HepG2 (cell line): ENCODE measurements around the gene RBM15B. TPM values are rescaled to one million over a fixed set of nuclear protein-coding genes. Genes with fewer than 3 reads are reported as not detected.

Experiments used
- E2F1 ChIP-seq: sonication (generic); formaldehyde crosslinking; IDR thresholded peaks from 2 replicates; pipeline ENCODE4 v1.5.0; 2020; ENCODE audit warnings: missing genetic modification reagents
- HDAC1 ChIP-seq: sonication (generic); formaldehyde crosslinking; IDR thresholded peaks from 2 replicates; pipeline ENCODE4 v1.5.1; 2020; ENCODE audit warnings: mild to moderate bottlenecking, missing genetic modification reagents
- NCOA2 ChIP-seq: sonication (generic); formaldehyde crosslinking; IDR thresholded peaks from 2 replicates; pipeline ENCODE4 v1.8.0; 2022; ENCODE audit warnings: inconsistent platforms
- RERE ChIP-seq: IDR thresholded peaks from 2 replicates; pipeline ENCODE4 v1.6.1; 2016; ENCODE audit warnings: low read depth, missing genetic modification reagents, missing compliant biosample characterization
- SOX13 ChIP-seq, 3 experiments: fragments of 450-650 bp in 1 of 3; sonication (generic) in 1 of 3; formaldehyde crosslinking in 1 of 3; IDR thresholded peaks in 2 of 3; conservative IDR thresholded peaks in 1 of 3; 2 replicates each; pipeline versions ENCODE4 v1.5.0 to v1.6.1; 2016 to 2020; ENCODE audit warnings: antibody characterized with exemption in 1 of 3, mild to moderate bottlenecking in 1 of 3, missing compliant biosample characterization in 1 of 3, missing genetic modification reagents in 1 of 3, moderate library complexity in 1 of 3
- SRF ChIP-seq: IDR thresholded peaks from 2 replicates; pipeline ENCODE4 v1.6.1; 2011; ENCODE audit warnings: mild to moderate bottlenecking, low read depth, low read length, moderate library complexity
- TEAD3 ChIP-seq: optimal IDR thresholded peaks from 2 replicates; pipeline ENCODE3; 2016; ENCODE audit warnings: borderline replicate concordance
- THYN1 ChIP-seq: sonication (generic); formaldehyde crosslinking; IDR thresholded peaks from 2 replicates; pipeline ENCODE4 v1.8.1; 2023; ENCODE audit warnings: low read depth, mild to moderate bottlenecking, moderate library complexity, missing genetic modification reagents, borderline replicate concordance
- ZKSCAN8 ChIP-seq: IDR thresholded peaks from 2 replicates; pipeline ENCODE4 v1.6.1; 2016; ENCODE audit warnings: borderline replicate concordance, missing genetic modification reagents, missing compliant biosample characterization
- ZNF121 ChIP-seq: sonication (generic); formaldehyde crosslinking; IDR thresholded peaks from 2 replicates; pipeline ENCODE4 v1.5.0; 2020; ENCODE audit warnings: mild to moderate bottlenecking, missing genetic modification reagents
- ZNF234 ChIP-seq: sonication (generic); formaldehyde crosslinking; conservative IDR thresholded peaks from 2 replicates; pipeline ENCODE4 v1.5.1; 2020; ENCODE audit warnings: mild to moderate bottlenecking, missing genetic modification reagents
- ZNF503 ChIP-seq: sonication (generic); formaldehyde crosslinking; IDR thresholded peaks from 2 replicates; pipeline ENCODE4 v1.4.0; 2020; ENCODE audit warnings: missing genetic modification reagents
- ZNF709 ChIP-seq: sonication (generic); formaldehyde crosslinking; IDR thresholded peaks from 2 replicates; pipeline ENCODE4 v1.5.0; 2020; ENCODE audit warnings: mild to moderate bottlenecking, missing genetic modification reagents
- polyA plus RNA-seq, 8 experiments: library from polyadenylated mRNA; depleted of rRNA in 3 of 8; stranded (reverse) in 7 of 8; unstranded in 1 of 8; fragments of >200 nt; fragmentation: Illumina TruSeq in 4 of 8; extraction: Trizol in 4 of 8; gene quantifications; 2 replicates each; pipeline versions ENCODE4 v1.2.1 to v1.2.3, GENCODE V29; 2011 to 2016; ENCODE audit warnings: low read depth in 4 of 8, missing spikeins in 1 of 8, mixed read lengths in 1 of 8; ENCODE audit not compliant: insufficient read depth in 1 of 8
- total RNA-seq, 5 experiments: library from RNA; depleted of rRNA; stranded (reverse); fragments of >200 nt; fragmentation: Illumina TruSeq; extraction: Trizol; gene quantifications; 2 replicates each; pipeline ENCODE4 v1.2.3, GENCODE V29; 2016; ENCODE audit warnings: low read depth in 1 of 5
- TF ChIP-seq, protein P1 (sequence below): sonication (generic); formaldehyde crosslinking; IDR thresholded peaks from 2 replicates; pipeline ENCODE4 v1.4.0; 2020; ENCODE audit warnings: missing genetic modification reagents
- TF ChIP-seq, protein P2 (sequence below): IDR thresholded peaks from 2 replicates; pipeline ENCODE4 v1.6.1; 2016; ENCODE audit warnings: missing compliant biosample characterization, missing genetic modification reagents, borderline replicate concordance

Gene RBM15B
- total and polyA plus RNA-seq, 2 of the 13 experiments (the other 11 are each of a cell fraction or from before 2014, with no cell fraction given): 8.2 to 19.3 TPM

GRCh38 chr3:51391075-51391565 is at the start of gene RBM15B (continued):
- peak; percentile 27; the same call in 1 of the 2 replicates for TF ChIP-seq NCOA2
- no peak for TF ChIP-seq SOX13 (IDR thresholded peaks at IDR 0.05)
- TF ChIP-seq SOX13 (CRISPR knock-in tag; conservative IDR thresholded peaks at IDR 0.05 in 1 of 2, IDR thresholded peaks at IDR 0.05 in 1 of 2): no peak; a peak in 1 of 4 replicates
- no peak for TF ChIP-seq RERE (CRISPR knock-in tag)
- peak; percentile 44; the same call in 1 of the 2 replicates for TF ChIP-seq E2F1 (CRISPR knock-in tag)
- TF ChIP-seq HDAC1 (CRISPR knock-in tag): peak; percentile 86
- no peak for TF ChIP-seq ZNF234 (CRISPR knock-in tag)
- TF ChIP-seq, protein P1, sequence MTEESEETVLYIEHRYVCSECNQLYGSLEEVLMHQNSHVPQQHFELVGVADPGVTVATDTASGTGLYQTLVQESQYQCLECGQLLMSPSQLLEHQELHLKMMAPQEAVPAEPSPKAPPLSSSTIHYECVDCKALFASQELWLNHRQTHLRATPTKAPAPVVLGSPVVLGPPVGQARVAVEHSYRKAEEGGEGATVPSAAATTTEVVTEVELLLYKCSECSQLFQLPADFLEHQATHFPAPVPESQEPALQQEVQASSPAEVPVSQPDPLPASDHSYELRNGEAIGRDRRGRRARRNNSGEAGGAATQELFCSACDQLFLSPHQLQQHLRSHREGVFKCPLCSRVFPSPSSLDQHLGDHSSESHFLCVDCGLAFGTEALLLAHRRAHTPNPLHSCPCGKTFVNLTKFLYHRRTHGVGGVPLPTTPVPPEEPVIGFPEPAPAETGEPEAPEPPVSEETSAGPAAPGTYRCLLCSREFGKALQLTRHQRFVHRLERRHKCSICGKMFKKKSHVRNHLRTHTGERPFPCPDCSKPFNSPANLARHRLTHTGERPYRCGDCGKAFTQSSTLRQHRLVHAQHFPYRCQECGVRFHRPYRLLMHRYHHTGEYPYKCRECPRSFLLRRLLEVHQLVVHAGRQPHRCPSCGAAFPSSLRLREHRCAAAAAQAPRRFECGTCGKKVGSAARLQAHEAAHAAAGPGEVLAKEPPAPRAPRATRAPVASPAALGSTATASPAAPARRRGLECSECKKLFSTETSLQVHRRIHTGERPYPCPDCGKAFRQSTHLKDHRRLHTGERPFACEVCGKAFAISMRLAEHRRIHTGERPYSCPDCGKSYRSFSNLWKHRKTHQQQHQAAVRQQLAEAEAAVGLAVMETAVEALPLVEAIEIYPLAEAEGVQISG (CRISPR knock-in tag): peak; percentile 95
- TF ChIP-seq THYN1 (CRISPR knock-in tag): no peak
- TF ChIP-seq ZNF121 (CRISPR knock-in tag): no peak; the same call in 1 of the 2 replicates
- TF ChIP-seq TEAD3 (CRISPR knock-in tag): peak; percentile 56
- TF ChIP-seq ZNF503: no peak
- TF ChIP-seq, protein P2, sequence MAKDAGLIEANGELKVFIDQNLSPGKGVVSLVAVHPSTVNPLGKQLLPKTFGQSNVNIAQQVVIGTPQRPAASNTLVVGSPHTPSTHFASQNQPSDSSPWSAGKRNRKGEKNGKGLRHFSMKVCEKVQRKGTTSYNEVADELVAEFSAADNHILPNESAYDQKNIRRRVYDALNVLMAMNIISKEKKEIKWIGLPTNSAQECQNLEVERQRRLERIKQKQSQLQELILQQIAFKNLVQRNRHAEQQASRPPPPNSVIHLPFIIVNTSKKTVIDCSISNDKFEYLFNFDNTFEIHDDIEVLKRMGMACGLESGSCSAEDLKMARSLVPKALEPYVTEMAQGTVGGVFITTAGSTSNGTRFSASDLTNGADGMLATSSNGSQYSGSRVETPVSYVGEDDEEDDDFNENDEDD: peak; percentile 71; the same call in 1 of the 2 replicates
- TF ChIP-seq ZNF709 (CRISPR knock-in tag): peak; percentile 87; the same call in 1 of the 2 replicates
- TF ChIP-seq SRF: no peak
- 0 out of 2 replicates have a peak, but pooled peaks have one; percentile 36 for TF ChIP-seq ZKSCAN8 (CRISPR knock-in tag)
